NT2/D1 (cell line): ENCODE data around the gene MUTYH.

Source experiments
- DNase-seq: peaks from one replicate; pipeline ENCODE4 v3.0.0-alpha.2; 2011; ENCODE audit warnings: low read depth, low spot score
- H3K27me3 ChIP-seq: 2 replicates; pipeline ENCODE4 v1.6.0; 2011; ENCODE audit warnings: mild to moderate bottlenecking; ENCODE audit not compliant: insufficient read length, insufficient read depth
- H3K36me3 ChIP-seq: 2 replicates; pipeline ENCODE4 v1.6.1; 2011; ENCODE audit warnings: mild to moderate bottlenecking, low read length, mixed read lengths; ENCODE audit not compliant: insufficient read depth, insufficient read length
- H3K4me1 ChIP-seq: 2 replicates; pipeline ENCODE4 v1.5.1; 2011; ENCODE audit not compliant: insufficient read depth, insufficient read length
- H3K4me3 ChIP-seq: 2 replicates; pipeline ENCODE4 v1.5.1; 2011; ENCODE audit warnings: low read depth; ENCODE audit not compliant: insufficient read length
- H3K9ac ChIP-seq: 2 replicates; pipeline ENCODE4 v1.6.0; 2011; ENCODE audit warnings: low read depth; ENCODE audit not compliant: insufficient read length
- H3K9me3 ChIP-seq: 2 replicates; pipeline ENCODE4 v1.5.1; 2011; ENCODE audit warnings: mild to moderate bottlenecking, low read length; ENCODE audit not compliant: insufficient read depth
- SUZ12 ChIP-seq: IDR thresholded peaks from 2 replicates; pipeline ENCODE4 v1.6.1; 2011; ENCODE audit not compliant: insufficient read length, insufficient read depth; ENCODE audit errors: extremely low read depth
- YY1 ChIP-seq: IDR thresholded peaks from 2 replicates; pipeline ENCODE4 v1.6.1; 2011; ENCODE audit not compliant: insufficient read length, insufficient read depth
- ZNF274 ChIP-seq: IDR thresholded peaks from 2 replicates; pipeline ENCODE4 v1.6.1; 2011; ENCODE audit warnings: mild to moderate bottlenecking, low read depth, low read length

The MUTYH gene

GRCh38 chr1:45282351-45282750, 57.9 kb downstream of the MUTYH start:
- peaks cover 11% of the 10 kb centered on the region; the same call in 1 of the 2 replicates for H3K9me3 ChIP-seq
- H3K36me3 ChIP-seq = no peaks in the 10 kb centered on the region
- no peak for DNase-seq
- TF ChIP-seq ZNF274 (no peak), SUZ12 (no peak), YY1 (no peak)
- no peaks in the 10 kb centered on the region for H3K27me3 ChIP-seq
- no peaks in the 10 kb centered on the region for H3K4me1 ChIP-seq
- no peak overlapping the region for H3K9ac ChIP-seq
- no peak overlapping the region for H3K4me3 ChIP-seq
